ENCODE data around the gene ROBO1.

ROBO1 gene

DNA sequence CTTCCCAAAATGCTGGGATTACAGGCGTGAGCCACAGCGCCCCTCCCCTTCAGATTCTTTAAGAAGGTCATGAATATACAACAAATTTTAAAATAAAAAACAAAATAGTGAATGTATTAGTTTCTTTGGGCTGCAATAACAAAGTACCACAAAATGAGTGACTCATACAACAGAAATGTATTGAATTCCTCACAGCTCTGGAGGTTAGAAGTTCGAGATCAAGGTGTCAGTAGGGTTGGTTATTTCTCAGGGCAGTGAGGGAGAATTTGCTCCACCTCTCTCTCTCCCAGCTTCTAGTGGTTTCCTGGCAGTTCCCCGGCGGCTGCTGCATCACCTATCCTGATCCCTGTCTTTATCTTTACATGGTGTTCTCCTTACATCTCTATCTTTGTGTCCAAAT, 804.0 kb downstream of the ROBO1 start:
- no peak for DNase-seq

DNA sequence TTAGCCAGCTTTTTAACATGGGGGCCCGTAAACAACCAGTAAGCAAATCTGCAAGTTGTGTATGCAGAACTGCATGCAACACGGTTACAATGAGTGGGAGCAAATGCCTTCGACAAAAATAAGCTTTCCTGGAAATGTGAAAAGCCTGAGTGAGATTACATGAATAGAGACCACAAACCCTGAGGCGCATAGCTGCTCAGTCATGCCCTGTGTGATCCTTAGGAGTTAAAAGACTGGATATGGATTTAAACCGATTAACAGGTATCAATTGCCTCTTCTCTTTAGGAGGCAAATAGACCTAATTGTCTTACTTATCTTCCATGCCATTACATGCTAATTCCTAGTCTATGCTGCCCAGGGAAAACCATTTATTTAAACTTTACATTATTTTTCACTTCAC, 810.3 kb downstream of the ROBO1 start:
- peak; percentile 51 for DNase-seq

DNA sequence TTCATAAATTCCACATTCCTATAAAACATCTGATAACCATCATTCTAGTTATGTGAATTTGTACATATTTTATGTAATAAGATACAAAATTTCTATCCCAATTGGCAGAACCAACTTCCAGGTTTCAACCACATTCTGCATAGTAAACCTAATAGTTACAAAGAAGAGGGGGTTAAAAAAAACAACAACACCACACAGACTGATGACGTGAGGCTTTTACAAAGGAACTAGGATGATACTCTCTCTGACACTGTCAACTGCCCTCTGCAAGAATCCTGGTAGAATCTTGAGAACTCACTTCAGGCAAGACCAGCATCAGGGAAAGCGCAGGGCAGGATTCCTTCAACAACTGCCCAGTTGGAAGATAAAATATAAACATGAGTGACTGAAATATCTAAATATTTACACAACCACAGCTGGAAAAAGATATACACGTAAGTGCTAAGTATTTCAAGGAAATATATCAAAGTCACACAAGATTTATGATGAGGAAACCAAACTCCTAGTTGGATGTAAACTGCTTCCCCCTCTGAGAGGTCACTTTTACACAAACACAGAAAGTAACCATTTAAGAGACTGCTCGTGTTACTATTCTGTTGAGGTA, 816.4 kb downstream of the ROBO1 start:
- DNase-seq: no peak

DNA sequence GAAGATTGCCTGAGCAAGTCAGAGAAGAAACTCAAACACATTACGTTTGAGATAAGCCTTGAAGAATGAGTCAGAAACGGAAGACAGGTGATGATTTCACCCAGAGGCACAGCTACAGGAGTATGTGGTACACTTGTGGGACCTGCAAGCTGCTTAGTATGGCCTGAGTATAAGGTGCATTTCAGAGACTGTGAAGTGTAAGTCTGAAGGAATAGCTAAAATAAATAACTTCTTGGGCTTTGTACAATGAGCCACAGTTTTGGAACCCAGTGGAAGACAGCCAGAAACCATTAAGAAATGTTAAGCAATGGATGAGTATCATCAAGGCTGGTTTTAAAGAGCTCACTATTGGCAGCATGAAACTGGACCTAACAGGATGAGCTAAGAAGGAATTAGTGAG, 826.2 kb downstream of the ROBO1 start:
- no peak for DNase-seq

DNA sequence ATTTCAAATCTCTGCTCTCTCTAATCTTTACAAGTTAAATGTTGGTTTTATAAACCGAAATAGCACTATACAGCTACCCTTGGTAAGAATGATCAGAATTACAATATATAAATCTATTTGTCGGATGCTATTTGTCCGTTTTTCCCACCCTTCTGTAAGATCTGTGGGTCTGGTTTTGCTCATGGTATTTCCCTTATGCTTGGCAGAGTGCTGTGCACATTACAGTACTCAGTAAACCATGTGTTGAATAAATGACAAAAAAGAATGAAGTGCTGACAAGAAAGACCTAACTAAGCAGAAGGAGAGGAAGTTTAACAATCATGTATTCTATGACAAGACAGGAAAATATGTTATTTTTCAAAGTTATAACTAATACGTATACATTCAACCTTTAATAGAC, 827.2 kb downstream of the ROBO1 start:
- no peak for DNase-seq

DNA sequence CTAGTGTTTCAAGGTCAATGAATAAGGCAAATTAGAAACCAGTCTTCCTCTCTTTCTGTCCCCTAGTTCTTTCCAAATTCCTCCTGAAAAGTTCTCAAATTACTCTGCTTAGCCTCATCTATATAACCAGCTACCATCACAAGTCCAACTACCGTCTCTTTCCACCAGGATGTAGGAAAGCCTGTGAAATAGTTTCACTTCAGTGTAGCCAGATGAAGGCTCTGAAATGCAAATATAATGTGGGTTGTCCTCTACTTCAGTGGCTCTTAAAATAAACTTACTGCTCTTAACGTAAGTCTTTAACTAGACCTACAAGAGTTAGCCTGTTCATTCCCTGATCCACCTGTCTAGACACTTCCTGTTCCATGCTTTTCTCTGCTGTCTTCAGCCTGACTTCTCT, 827.7 kb downstream of the ROBO1 start:
- no peak for DNase-seq

DNA sequence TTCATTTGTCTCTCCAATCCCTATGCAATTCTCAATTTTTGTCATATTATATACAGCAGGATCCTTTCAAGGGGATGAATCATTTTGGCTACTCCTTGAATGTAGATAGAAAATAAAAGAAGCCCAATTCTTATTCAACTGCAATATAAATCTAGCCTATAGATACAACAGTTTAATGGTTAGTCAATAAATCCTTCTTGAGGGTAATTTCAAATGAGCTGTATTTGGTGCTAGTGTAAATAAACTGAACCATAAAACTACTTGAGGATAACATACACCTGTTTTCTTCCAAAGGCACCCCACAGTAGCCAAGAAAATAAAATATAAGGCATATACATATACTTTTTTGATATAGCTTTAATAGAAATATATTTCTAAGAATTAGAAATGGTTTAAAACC, 830.3 kb downstream of the ROBO1 start:
- DNase-seq: no peak

DNA sequence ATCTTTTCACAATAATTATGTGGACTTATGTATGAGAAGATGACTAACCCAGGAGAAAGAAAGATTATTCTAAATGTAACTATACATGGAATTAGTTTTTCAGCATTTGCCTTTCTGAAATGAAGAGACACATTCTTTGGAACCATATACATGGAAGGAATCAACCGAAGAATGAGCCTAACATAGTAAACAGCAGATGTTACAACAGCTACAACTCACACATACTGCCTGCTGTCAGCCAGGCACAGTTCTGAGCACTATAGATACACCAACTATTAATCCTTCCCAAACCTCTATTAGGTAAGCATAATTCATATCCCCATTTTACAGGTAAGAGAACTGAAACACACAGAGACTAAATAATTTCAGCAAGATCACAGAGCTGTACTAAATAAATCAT, 840.0 kb downstream of the ROBO1 start:
- DNase-seq: no peak

DNA sequence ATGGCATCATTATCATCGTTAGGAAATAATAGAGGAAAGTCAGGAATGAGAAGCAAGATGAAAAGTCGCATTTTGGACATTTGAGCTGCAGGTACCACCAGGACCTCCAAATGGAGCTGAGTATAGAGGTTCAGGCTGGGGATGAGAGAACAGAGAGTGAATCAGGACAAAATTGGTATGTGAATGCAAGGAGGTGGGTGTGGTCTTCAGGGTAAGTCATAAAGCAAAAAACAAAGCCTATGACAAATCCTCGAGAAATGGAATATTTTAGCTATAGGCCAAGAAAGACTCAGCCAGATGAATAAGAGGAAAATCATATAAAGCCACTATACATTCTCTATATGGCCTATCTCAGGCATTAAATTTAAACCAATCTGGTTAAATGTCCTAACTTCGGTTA, 841.3 kb downstream of the ROBO1 start:
- DNase-seq: no peak

DNA sequence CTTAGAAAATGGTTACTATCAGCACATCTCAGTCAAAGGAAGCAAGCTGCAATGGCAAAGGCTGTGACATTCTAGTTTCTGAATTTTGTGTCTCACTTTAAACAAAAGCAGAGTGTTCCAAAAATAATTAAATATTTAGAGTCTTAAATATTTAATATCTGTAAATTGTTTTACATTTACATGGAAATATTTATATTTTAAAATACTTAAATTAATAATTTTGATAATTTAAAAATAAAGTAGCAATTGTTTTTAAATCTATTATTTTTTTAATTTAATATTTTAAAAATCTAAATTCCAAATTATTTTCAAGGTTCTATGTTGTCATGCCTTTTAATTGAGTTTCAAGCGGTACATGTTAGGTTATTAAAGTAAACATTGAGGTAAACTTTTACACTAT, 843.1 kb downstream of the ROBO1 start:
- no peak for DNase-seq

DNA sequence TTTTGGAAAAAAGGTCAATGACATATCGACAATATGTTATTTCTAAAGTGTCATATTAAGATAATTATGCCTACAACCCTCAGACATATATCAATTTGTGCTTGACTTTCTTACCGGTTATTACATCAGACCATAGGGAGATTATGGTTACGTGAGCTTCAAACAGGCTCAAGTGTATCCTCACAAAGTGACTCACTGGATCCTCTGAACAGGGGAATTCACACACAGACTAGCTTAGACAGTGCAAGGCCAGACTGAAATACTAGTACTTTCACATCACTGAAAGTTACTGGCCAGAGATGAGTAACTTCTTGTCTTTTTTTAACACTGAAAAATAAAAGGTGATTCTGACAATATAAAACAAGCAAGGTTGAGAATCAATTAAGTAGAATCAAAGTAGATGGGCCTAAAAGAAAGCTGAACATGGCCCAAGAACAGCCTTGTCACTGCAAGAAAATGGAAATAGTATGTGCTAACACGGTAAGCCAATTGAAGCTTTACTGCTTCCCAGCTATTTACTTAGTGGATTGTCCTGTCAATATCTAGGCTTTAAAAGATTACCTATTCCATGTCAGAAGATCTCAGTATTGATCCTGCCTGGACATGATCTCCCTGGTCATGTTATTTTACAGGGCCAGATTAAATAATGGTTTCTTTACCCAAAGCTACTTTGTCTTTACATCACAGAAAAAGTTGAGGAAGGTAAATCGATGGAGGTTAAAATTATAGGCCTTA, 848.6 kb downstream of the ROBO1 start:
- DNase-seq: peak; percentile 41

DNA sequence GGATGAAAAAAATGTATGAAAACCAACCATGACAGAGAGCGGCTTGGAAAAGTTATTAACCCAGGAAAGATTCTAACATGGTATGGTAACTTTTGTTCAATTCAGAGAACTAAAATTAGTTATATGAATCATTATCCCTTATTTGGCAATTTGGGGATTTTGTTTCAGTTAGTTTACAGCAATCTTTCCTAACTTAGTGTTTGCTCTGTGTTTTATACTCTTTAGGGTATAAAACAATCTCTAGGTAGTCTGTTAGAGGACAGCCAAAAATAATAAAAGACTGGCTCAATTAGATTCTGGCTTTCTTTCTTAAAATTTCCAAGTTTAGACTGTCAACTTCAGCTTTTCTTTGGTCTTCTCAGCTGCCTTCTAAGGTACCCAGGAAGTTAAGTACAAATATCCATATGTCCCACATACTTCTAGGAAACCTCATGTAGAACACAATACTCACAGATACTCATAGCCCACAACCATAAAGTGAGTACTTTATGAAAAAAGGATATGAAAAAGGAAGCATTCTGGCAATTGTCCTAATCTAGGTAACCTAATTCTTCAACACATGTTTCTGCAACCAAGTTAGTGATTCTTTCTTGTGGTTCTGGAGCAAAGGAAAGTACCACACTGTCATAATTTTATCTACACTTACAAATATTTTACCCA, 849.3 kb downstream of the ROBO1 start:
- DNase-seq: no peak

DNA sequence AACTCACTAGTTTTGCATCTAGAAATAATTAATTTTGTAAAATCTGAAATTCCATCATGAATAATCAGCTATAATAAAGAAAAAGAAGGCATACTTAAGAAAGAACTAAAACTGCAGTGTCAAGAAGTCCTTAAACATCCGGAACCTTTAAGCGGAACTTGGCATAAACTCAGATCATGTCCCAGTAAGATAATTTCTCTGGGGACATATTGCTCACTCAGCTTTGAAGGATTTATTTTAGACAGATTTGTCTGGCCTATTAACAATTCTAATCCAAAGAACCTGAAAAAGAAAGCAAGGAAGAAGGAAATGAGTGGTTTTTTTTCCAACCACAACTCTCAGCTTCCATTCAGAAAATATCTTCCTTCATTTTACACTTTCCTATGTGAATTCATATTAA, 850.3 kb downstream of the ROBO1 start:
- DNase-seq: peak; percentile 63

DNA sequence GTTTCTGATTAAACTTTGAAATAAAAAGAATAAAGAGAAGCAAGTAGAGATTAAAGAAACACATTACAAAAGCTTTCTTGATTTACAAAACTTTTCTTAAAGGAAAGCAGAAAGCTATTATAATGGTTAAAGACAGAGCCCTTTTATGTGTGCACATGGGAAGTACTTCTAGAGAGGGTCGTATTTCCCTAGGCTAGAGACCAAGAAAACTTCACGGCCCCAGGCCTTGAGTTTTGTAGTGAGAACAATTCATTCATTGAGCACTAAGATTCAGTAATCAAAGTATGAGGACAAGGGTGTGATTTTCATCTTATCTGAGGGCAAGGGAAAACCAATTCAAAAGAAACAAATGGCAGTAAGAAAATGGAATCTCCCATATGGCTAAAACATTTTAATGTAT, 854.1 kb downstream of the ROBO1 start:
- DNase-seq: peak; percentile 32

DNA sequence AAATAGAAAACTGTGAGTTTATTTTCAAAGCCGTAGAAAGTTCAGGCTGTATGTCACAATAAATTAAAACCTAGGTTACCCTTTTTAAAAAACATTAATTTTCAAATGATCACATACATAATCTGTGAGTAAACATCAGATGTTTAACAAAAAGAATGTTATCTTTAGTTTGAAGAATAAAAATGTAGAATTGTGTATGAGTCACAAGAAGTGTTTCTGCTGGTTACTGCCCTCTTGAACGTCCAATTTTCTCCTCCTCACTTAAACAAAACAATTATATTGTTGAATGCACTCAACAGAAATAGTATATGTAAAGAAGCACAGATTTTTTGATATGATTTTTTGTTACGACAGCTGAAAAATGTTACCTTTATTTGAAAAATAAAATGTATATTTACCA, 855.1 kb downstream of the ROBO1 start:
- DNase-seq: no peak

DNA sequence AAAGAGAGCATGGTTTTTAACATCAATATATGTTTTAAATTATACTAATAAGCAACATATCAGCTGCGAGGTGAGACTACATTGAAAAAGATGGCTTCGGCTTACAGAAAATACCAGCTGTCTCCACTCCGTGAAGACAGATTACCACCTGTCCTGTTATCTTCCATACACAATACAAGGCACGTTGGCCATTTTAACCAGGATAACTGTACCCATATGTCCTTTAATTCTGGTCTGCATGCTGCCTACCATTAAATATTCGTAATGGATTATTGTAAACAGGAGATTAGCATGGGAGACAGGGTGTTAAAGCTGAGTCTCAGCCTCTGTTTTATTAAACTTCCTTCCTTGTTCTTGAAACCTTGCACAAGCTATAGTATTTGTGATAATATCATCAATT, 855.5 kb downstream of the ROBO1 start:
- peak; percentile 86 for DNase-seq

DNA sequence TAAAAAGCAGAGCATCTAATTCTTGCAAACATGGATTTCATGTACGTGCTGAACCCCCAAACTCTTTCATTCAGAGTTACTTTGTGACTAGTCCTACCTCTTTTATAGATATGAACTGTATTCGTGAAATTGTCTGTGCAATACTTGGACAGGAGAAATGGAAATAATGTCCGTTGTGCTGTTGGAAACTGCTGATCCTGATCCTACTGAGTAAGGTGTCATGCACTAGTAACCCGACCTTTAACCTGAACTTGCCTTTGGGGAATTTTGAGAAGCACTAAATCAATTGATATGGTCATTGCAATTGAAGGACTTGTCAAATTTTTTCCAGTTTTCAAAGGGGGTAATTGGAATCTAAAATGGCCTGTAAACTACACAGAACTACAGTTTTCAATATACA, 856.4 kb downstream of the ROBO1 start:
- DNase-seq: no peak

DNA sequence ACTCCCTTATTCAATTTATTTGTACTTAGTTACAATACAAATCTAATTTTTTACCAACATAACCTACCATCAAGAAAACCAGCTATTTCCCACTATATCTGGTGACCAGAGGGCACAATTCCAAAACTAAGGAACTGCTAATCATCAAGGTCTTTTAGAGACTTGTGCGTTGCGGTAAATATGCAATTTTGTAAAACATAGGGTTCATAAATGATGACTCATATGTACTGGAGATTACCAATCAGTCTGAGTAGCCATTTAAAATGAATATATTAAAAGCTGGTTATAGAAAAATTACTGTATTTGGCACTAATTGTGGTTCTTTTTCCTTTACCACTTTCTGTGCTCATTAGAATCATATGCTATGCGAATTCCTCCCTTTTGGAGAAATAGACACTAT, 859.6 kb downstream of the ROBO1 start:
- DNase-seq: no peak

DNA sequence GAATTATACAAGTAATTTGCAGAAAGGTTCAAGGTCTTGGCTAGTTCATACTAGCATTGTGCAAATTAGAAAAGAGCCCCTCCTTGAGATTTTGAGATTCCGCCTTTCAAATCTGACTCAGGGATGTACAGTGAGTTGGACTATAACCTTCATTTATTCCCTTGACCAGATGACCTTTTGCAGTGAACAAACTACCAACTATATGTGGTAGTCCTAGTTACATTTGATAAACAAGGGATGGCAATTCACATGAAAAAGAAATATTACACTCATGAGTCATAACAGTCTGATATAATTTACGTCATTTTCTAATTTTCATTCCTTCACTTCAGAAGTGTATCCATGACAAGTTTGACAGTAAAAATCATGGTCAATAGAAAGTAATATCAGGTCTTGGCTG, 860.4 kb downstream of the ROBO1 start:
- no peak for DNase-seq

DNA sequence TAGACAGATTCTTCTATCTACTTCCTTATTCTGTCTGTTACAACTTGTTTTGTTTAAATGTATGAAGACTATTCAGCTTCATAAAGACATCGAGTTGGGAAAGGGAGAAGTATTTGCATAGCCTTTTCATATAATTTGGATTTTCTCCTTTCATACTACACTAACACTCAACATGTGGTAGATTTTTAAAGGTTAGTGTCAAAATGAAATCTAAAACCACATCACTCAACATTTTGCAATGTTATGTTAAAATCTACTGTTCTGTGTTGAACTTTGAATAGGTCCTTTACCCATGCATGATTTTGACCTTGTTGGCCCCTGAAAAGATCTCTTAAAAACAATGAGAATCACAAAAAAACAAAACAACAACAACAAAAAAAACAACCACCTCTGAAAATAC, 860.9 kb downstream of the ROBO1 start:
- DNase-seq: no peak

DNA sequence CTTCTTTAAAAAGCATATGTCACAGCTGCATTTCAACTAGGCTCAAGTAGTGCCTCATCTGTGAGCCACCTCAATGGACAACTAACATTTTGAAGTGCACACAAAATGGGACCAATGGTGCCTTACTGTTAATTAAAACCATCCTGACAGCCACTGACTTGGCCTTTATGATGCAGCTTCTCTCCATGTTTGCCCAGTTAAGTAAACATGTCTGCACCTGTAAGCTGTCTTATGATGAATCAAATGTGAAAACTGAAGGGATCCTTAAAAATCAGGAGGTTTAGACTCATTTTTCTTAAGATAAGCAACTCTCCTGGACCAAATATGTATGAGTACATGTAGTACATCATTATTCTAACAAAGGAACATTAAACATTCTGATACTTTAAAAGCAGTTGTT, 861.6 kb downstream of the ROBO1 start:
- peak; percentile 93 for DNase-seq

DNA sequence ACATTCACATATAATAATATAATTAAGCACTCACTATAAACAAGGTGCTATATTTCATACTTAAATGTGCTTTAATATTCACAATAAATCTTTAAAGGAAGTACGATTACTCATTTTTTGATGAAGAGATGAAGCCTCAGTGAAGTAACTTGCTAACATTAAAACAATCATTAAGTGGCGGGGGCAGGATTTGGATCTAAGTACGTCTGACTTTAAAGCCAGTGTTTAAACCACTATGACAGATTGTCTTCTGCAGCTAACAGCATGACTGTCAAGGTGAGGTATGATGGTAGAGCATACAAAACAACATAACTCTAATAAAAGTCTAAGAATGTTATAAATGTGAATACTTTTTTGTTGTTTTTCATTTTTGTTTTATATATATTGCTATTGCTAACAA, 862.1 kb downstream of the ROBO1 start:
- peak; percentile 90 for DNase-seq

DNA sequence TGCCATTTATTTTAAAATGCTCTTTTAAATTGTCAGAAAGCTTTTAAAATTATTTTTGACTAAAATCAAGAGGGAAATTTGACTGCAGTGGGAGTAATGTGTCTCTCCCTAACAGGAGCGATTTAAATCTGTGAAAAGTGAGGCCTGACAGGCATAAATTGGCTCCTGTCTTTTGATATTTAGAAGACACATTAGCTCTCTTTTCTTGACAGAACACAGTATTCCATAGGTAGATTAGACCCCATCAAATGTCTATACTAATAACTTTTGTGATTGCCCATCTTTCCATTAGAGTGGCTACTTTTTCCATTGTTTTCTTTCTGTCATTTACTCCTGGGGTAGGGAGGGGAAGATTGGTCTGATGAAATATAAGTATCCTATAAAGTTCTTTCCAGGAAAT, 866.3 kb downstream of the ROBO1 start:
- DNase-seq: no peak

DNA sequence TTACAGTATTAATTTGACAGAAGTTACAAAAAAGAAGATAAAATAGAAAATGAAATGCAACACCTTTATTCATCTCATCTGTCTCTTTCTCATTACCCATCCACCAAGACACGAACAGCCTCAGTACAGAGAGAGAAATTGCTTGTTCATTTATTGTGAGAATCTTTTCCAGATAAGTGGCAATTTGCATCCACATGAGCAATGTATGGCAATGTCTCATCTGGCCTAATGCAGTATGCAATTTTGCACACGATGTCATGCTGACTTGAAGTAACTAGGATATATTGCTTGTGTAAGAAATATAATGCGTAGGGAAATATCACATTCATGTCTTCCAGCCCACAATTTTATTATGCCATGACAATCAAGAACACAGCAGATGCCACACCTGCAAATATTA, 866.9 kb downstream of the ROBO1 start:
- DNase-seq: no peak

DNA sequence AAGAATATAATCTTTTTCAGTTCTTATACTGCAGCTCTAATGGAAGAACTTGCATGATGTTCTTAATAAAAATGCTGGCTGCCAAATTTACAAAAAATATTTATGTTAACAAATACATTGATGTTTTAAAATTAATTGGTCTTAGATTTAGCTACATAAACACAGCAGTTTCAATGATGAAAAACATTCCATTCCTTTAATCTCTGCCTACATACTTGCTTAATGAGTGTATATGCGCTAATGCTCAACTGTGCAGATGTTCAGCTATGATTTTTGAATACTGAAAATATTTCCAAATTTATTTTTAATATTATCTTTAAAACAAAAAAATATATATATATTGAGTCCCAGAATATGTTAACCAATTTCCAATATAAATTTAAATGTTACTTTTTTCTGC, 867.4 kb downstream of the ROBO1 start:
- no peak for DNase-seq
